Trophoblast cell (in vitro differentiated cells and primary cell): ENCODE results near the gene CFAP70.

ENCODE experiments used
- DNase-seq, 2 donors: peaks; one replicate each; pipeline ENCODE4 v3.0.0-alpha.2; 2016
- H2AFZ ChIP-seq: 2 replicates; pipeline ENCODE4 v1.6.1; 2013; ENCODE audit warnings: low read length, moderate library complexity, mild to moderate bottlenecking; ENCODE audit not compliant: insufficient read depth, poor library complexity
- H2AK5ac ChIP-seq: 2 replicates; pipeline ENCODE4 v1.6.1; 2013; ENCODE audit warnings: mild to moderate bottlenecking, low read length
- H2BK120ac ChIP-seq: 2 replicates; pipeline ENCODE4 v1.6.1; 2013; ENCODE audit warnings: low read length, mild to moderate bottlenecking, moderate library complexity; ENCODE audit not compliant: insufficient read depth, poor library complexity
- H2BK12ac ChIP-seq: 2 replicates; pipeline ENCODE4 v1.6.1; 2013; ENCODE audit warnings: mild to moderate bottlenecking, low read length, moderate library complexity
- H2BK5ac ChIP-seq: 2 replicates; pipeline ENCODE4 v1.6.1; 2013; ENCODE audit warnings: low read length, low read depth, moderate library complexity, mild to moderate bottlenecking; ENCODE audit not compliant: poor library complexity
- H3K14ac ChIP-seq: 2 replicates; pipeline ENCODE4 v1.6.1; 2013; ENCODE audit warnings: mild to moderate bottlenecking, low read length
- H3K18ac ChIP-seq: 2 replicates; pipeline ENCODE4 v1.6.1; 2013; ENCODE audit warnings: mild to moderate bottlenecking, low read length
- H3K23ac ChIP-seq: 2 replicates; pipeline ENCODE4 v1.6.1; 2013; ENCODE audit warnings: low read length
- H3K27ac ChIP-seq: 2 replicates; pipeline ENCODE4 v1.5.1; 2013; ENCODE audit warnings: low read depth, mild to moderate bottlenecking, inconsistent platforms, low read length, moderate library complexity
- H3K27me3 ChIP-seq: 2 replicates; pipeline ENCODE4 v1.6.1; 2013; ENCODE audit warnings: inconsistent platforms, mild to moderate bottlenecking, low read length, moderate library complexity; ENCODE audit not compliant: insufficient read depth
- H3K36me3 ChIP-seq, 2 experiments: 1 replicate in 1 of 2; 2 replicates in 1 of 2; pipeline ENCODE4 v1.6.1; 2013; ENCODE audit warnings: low read length in 2 of 2, mild to moderate bottlenecking in 2 of 2, moderate library complexity in 1 of 2; ENCODE audit not compliant: insufficient read depth in 2 of 2, control insufficient read depth in 1 of 2
- H3K4ac ChIP-seq: 2 replicates; pipeline ENCODE4 v1.6.1; 2013; ENCODE audit warnings: low read depth, mild to moderate bottlenecking, low read length, moderate library complexity
- H3K4me1 ChIP-seq, 2 experiments: 1 replicate in 1 of 2; 2 replicates in 1 of 2; pipeline ENCODE4 v1.6.1; 2013; ENCODE audit warnings: low read length in 2 of 2, mild to moderate bottlenecking in 2 of 2, moderate library complexity in 1 of 2; ENCODE audit not compliant: insufficient read depth in 2 of 2, control insufficient read depth in 1 of 2
- H3K4me2 ChIP-seq: 2 replicates; pipeline ENCODE4 v1.6.1; 2013; ENCODE audit warnings: inconsistent platforms, mild to moderate bottlenecking, low read length, moderate library complexity
- H3K4me3 ChIP-seq: 2 replicates; pipeline ENCODE4 v1.5.1; 2013; ENCODE audit warnings: mild to moderate bottlenecking, low read depth, low read length, inconsistent platforms
- H3K79me1 ChIP-seq: one replicate; pipeline ENCODE4 v1.6.1; 2013; ENCODE audit warnings: low read length
- H3K79me2 ChIP-seq: 2 replicates; pipeline ENCODE4 v1.6.1; 2013; ENCODE audit warnings: low read length, mild to moderate bottlenecking; ENCODE audit not compliant: control insufficient read depth, insufficient read depth, poor library complexity
- H3K9ac ChIP-seq: 2 replicates; pipeline ENCODE4 v1.6.1; 2013; ENCODE audit warnings: mild to moderate bottlenecking, low read length
- H3K9me3 ChIP-seq: 2 replicates; pipeline ENCODE4 v1.6.1; 2013; ENCODE audit warnings: low read depth, mild to moderate bottlenecking, control low read depth, inconsistent platforms, low read length; ENCODE audit not compliant: insufficient read depth
- H4K12ac ChIP-seq: 2 replicates; pipeline ENCODE4 v1.6.1; 2013; ENCODE audit warnings: low read depth, mild to moderate bottlenecking, low read length, moderate library complexity
- H4K8ac ChIP-seq: 2 replicates; pipeline ENCODE4 v1.6.1; 2013; ENCODE audit warnings: low read depth, mild to moderate bottlenecking, low read length, moderate library complexity
- H4K91ac ChIP-seq: one replicate; pipeline ENCODE4 v1.6.1; 2013; ENCODE audit warnings: low read depth, mild to moderate bottlenecking, low read length, moderate library complexity
- WGBS: extraction: QIAGEN DNeasy Blood & Tissue Kit; methylation state at CpG from one replicate; pipeline ENCODE4 v1.1.7; 2013; ENCODE audit warnings: missing lambda C conversion rate; ENCODE audit not compliant: insufficient read length, insufficient coverage; ENCODE audit errors: extremely low coverage; 5-methylcytosine and 5-hydroxymethylcytosine counted together

CFAP70 gene

GRCh38 chr10:73296946-73297345, 61.7 kb downstream of the CFAP70 start:
- Histone ChIP-seq H3K79me2 (no peaks in the 10 kb centered on the region), H4K91ac (no peak overlapping the region), H2BK12ac (no peak overlapping the region), H3K4me1 (no peaks in the 10 kb centered on the region), H2BK120ac (no peak overlapping the region), H2AFZ (no peak overlapping the region), H3K18ac (no peak overlapping the region), H3K27ac (no peak overlapping the region), H2AK5ac (no peak overlapping the region), H2BK5ac (no peak overlapping the region), H3K23ac (no peak overlapping the region), H3K9ac (no peak overlapping the region), H3K4me2 (no peak overlapping the region), H3K36me3 (no peaks in the 10 kb centered on the region), H3K4ac (no peak overlapping the region), H3K9me3 (no peaks in the 10 kb centered on the region), H4K12ac (no peak overlapping the region), H3K14ac (no peak overlapping the region), H3K4me3 (no peak overlapping the region), H3K27me3 (no peaks in the 10 kb centered on the region), H3K79me1 (no peaks in the 10 kb centered on the region), H4K8ac (no peak overlapping the region)
- WGBS, result no CpG with 5 or more reads among the region's 3 CpGs
- peak; percentile 7 to 52 for DNase-seq

GRCh38 chr10:73293461-73293860, 65.2 kb downstream of the CFAP70 start:
- Histone ChIP-seq H3K27me3 (no peaks in the 10 kb centered on the region), H2AFZ (no peak overlapping the region), H3K4me1 (no peaks in the 10 kb centered on the region), H3K9me3 (no peaks in the 10 kb centered on the region), H2AK5ac (no peak overlapping the region), H3K4ac (no peak overlapping the region), H3K79me2 (no peaks in the 10 kb centered on the region), H4K8ac (no peak overlapping the region), H3K9ac (no peak overlapping the region), H3K4me2 (no peak overlapping the region), H3K23ac (no peak overlapping the region), H3K18ac (no peak overlapping the region), H3K4me3 (no peak overlapping the region), H3K27ac (no peak overlapping the region), H2BK12ac (no peak overlapping the region), H2BK5ac (no peak overlapping the region), H2BK120ac (no peak overlapping the region), H3K79me1 (no peaks in the 10 kb centered on the region), H3K36me3 (no peaks in the 10 kb centered on the region), H4K91ac (no peak overlapping the region), H3K14ac (no peak overlapping the region), H4K12ac (no peak overlapping the region)
- peak; percentile 81 to 95 for DNase-seq
- WGBS, result no CpG with 5 or more reads among the region's 3 CpGs

DNA sequence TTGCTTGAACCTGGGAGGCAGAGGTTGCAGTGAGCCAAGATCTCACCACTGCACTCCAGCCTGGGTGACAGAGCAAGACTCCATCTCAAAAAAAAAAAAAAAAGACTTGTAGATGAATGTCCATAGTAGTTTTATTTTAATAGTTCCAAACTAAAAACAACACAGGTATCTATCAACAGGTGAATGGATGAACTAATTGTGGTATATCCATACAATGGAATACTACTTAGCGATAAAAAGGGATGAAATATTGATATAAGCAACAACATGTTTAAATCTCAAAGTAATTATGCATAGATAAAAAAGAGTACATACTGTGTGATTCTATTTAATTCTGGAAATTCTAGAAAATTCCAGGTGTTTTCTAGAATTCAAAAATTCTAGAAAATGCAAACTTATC, 68.7 kb downstream of the CFAP70 start:
- H3K4me1 ChIP-seq, result no peaks in the 10 kb centered on the region
- H3K4me3 ChIP-seq, result no peak overlapping the region
- no peaks in the 10 kb centered on the region for H3K36me3 ChIP-seq
- H3K4me2 ChIP-seq, result no peak overlapping the region
- H2AFZ ChIP-seq, result no peak overlapping the region
- H2BK120ac ChIP-seq, result no peak overlapping the region
- no peak overlapping the region for H3K4ac ChIP-seq
- H3K79me1 ChIP-seq, result no peaks in the 10 kb centered on the region
- no peak overlapping the region for H3K9ac ChIP-seq
- no peak overlapping the region for H3K14ac ChIP-seq
- peaks cover 2% of the 10 kb centered on the region for H3K9me3 ChIP-seq
- H3K27me3 ChIP-seq, result no peaks in the 10 kb centered on the region
- no peaks in the 10 kb centered on the region for H3K79me2 ChIP-seq
- H3K23ac ChIP-seq, result no peak overlapping the region
- H3K27ac ChIP-seq, result no peak overlapping the region
- no peak overlapping the region for H4K91ac ChIP-seq
- no peak overlapping the region for H2BK12ac ChIP-seq
- H3K18ac ChIP-seq, result no peak overlapping the region
- no peak overlapping the region for H2BK5ac ChIP-seq
- H4K8ac ChIP-seq, result no peak overlapping the region
- H2AK5ac ChIP-seq, result no peak overlapping the region
- WGBS, result no CpG with 5 or more reads among the region's 1 CpG
- no peak for DNase-seq
- no peak overlapping the region for H4K12ac ChIP-seq

GRCh38 chr10:73287441-73287840, 71.2 kb downstream of the CFAP70 start:
- H3K9me3 ChIP-seq, result peaks cover 2% of the 10 kb centered on the region
- H4K8ac ChIP-seq, result no peak overlapping the region
- no peak overlapping the region for H3K23ac ChIP-seq
- H3K4ac ChIP-seq, result no peak overlapping the region
- no peak overlapping the region for H2AK5ac ChIP-seq
- H3K79me2 ChIP-seq, result no peaks in the 10 kb centered on the region
- H3K27me3 ChIP-seq, result no peaks in the 10 kb centered on the region
- H3K4me1 ChIP-seq, result no peaks in the 10 kb centered on the region
- no peak overlapping the region for H4K91ac ChIP-seq
- no peak for DNase-seq
- no peak overlapping the region for H2BK5ac ChIP-seq
- no peak overlapping the region for H2BK12ac ChIP-seq
- no peak overlapping the region for H2BK120ac ChIP-seq
- H3K18ac ChIP-seq, result no peak overlapping the region
- H3K14ac ChIP-seq, result no peak overlapping the region
- no peak overlapping the region for H3K4me3 ChIP-seq
- no peaks in the 10 kb centered on the region for H3K79me1 ChIP-seq
- H3K9ac ChIP-seq, result no peak overlapping the region
- WGBS, result no CpG with 5 or more reads among the region's 1 CpG
- H3K4me2 ChIP-seq, result no peak overlapping the region
- no peak overlapping the region for H2AFZ ChIP-seq
- H4K12ac ChIP-seq, result no peak overlapping the region
- no peaks in the 10 kb centered on the region for H3K36me3 ChIP-seq
- H3K27ac ChIP-seq, result no peak overlapping the region
